Inferior parietal cortex (tissue), 1 donor: ENCODE data around the gene MYO10.
A peak's percentile ranks its signal among the peaks of the same experiment; 100 is the strongest.
"Not testable (repeated sequence)": the region's sequence is repeated elsewhere in the genome, so short reads cannot be mapped to it uniquely, and the experiment has no call there.

Source experiments
- DNase-seq: peaks from one replicate; pipeline ENCODE4 v3.0.0-alpha.2; 2016; ENCODE audit errors: extremely low spot score

The MYO10 gene

GRCh38 chr5:16862777-16863176, 73.3 kb downstream of the MYO10 start:
- DNase-seq = no peak

GRCh38 chr5:16859346-16859745, 76.7 kb downstream of the MYO10 start:
- DNase-seq = no peak

- DNase-seq = no peak
These were observed 77.9 kb downstream of the MYO10 start for GRCh38 chr5:16858151-16858550.

GRCh38 chr5:16857635-16858034, 78.5 kb downstream of the MYO10 start:
- DNase-seq = no peak

GRCh38 chr5:16856531-16856930, 79.6 kb downstream of the MYO10 start:
- DNase-seq = no peak

GRCh38 chr5:16855898-16856297, 80.2 kb downstream of the MYO10 start:
- DNase-seq = no peak

GRCh38 chr5:16855485-16855884, 80.6 kb downstream of the MYO10 start:
- DNase-seq = no peak

GRCh38 chr5:16854351-16854750, 81.7 kb downstream of the MYO10 start:
- no peak for DNase-seq

- DNase-seq = no peak
These were observed 82.6 kb downstream of the MYO10 start for GRCh38 chr5:16853518-16853917.

- DNase-seq = no peak
These were observed 83.7 kb downstream of the MYO10 start for GRCh38 chr5:16852251-16853005.

GRCh38 chr5:16849775-16850174, 86.3 kb downstream of the MYO10 start:
- DNase-seq = no peak

GRCh38 chr5:16849181-16849580, 86.9 kb downstream of the MYO10 start:
- no peak for DNase-seq

GRCh38 chr5:16844952-16845351, 91.1 kb downstream of the MYO10 start:
- no peak for DNase-seq

- DNase-seq = no peak
These were observed 93.2 kb downstream of the MYO10 start for GRCh38 chr5:16842896-16843295.

- DNase-seq = no peak
These were observed 94.7 kb downstream of the MYO10 start for GRCh38 chr5:16841416-16841815.

GRCh38 chr5:16837305-16837704, 98.8 kb downstream of the MYO10 start:
- no peak for DNase-seq

GRCh38 chr5:16834029-16834428, 102.1 kb downstream of the MYO10 start:
- DNase-seq = no peak

- not testable (repeated sequence) for DNase-seq
These were observed 104.8 kb downstream of the MYO10 start for GRCh38 chr5:16831326-16831725.

GRCh38 chr5:16827755-16828154, 108.3 kb downstream of the MYO10 start:
- no peak for DNase-seq

- peak; percentile 27 for DNase-seq
These were observed 109.5 kb downstream of the MYO10 start for GRCh38 chr5:16826379-16827125.

GRCh38 chr5:16819522-16820167, 116.4 kb downstream of the MYO10 start:
- no peak for DNase-seq

- no peak for DNase-seq
These were observed 120.7 kb downstream of the MYO10 start for GRCh38 chr5:16815432-16815831.

GRCh38 chr5:16812911-16813310, 123.2 kb downstream of the MYO10 start:
- DNase-seq = no peak
